NK-92 (cell line): ENCODE data around the gene TTI1.
"Not testable (repeated sequence)": the region's sequence is repeated elsewhere in the genome, so short reads cannot be mapped to it uniquely, and the experiment has no call there.

Experiments
- DNase-seq: peaks from one replicate; lab custom pipeline; 2025; ENCODE audit not compliant: unreplicated experiment; lab: John Stamatoyannopoulos, UW

Gene TTI1

GRCh38 chr20:38012332-38012731 lies 20.9 kb downstream of the TTI1 start:
- no peak for DNase-seq

DNA sequence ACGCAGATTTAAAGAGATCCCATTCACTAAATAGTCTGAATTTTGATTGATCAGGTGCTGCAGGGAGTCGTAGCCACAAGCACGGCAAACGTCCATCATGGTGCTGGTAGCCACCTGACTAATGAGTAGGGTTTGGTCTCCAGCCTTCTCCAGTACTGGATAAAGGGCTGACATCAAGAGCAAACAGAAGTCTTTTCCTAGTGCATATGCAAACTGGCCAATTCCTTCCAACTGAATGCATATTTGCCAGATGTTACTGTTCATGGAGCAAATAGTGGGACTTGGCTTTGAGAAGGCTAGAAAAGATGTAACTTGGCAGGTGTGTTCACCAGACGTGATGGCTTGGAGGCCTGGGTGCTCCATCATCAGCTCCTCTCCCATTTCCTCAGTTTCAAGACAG lies 21.6 kb downstream of the TTI1 start:
- no peak for DNase-seq

GRCh38 chr20:38009416-38009815 lies 23.8 kb downstream of the TTI1 start:
- DNase-seq: not testable (repeated sequence)

DNA sequence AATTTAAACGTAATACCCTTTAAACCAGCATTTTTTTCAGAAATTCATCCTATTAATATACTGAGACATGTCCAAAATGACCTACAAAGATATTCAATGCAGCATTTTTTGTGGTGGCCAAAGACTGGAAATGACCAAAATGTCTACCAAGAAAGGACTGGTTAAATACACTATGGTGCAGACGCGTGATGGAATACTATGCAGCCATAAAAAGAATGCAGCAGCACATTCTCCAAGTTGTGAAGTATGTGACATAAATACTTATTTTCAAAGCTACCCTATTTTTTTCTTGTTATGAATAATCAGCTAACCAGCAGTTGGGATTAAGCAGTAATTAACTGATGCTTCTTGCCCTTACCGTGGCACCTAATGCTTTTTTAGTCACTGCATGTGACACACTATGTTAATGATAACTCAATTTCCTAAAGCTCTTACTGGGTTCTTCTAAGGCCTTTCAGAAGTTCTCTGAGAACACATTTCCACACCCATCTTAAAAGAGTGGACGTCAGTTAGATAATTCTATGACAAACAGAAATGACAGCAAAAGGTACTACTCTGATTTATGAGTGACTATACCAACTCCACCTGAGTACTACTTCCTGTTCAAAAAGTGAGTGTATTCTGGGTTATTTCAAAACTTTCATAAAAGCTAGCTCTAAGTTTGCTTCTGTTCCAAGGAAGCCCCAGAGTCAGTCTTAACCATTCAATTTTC lies 24.9 kb downstream of the TTI1 start:
- no peak for DNase-seq

- no peak for DNase-seq
These were observed 25.7 kb downstream of the TTI1 start for GRCh38 chr20:38007526-38007925.

GRCh38 chr20:38005903-38006302 lies 27.4 kb downstream of the TTI1 start:
- no peak for DNase-seq

DNA sequence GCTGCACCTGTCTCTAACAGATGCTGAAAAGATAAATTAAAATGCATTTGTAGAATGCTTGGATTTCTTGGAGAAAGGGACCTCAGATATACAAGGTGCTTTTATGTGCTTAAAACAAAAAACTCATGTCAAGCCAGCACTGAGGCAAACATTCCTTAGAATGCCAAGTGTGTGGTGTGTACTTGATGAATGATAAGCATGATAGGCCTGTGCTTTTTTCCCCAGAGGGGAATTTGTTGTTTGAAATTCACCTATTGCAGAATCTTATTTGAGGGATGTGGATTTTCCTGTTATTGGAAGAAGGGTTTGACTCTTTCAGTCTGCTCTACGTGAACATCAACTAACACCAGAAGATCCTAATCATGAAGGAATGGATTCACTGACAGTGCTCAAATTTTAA lies 28.8 kb downstream of the TTI1 start:
- no peak for DNase-seq

DNA sequence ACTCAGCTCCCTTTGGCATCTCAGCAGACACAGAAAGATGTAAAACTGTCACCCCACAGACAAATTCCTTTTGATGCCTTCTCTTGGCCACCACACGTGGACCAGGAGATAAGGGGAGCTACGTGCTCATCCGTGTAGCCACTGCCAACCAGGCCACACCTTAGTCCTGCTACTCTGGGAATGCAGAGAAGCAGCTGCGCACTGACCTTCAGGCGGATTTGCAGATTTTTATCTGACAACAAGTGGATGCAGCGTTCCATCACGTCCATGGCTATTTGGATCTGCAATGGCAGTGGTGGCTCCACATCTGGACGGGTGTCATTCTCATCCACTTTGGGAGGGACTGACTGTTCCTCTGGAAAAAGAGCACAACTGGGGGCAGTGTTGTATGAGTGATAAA lies 30.8 kb downstream of the TTI1 start:
- no peak for DNase-seq

- DNase-seq: no peak
These were observed 31.3 kb downstream of the TTI1 start for GRCh38 chr20:38001981-38002380.

- DNase-seq: no peak
These were observed 31.9 kb downstream of the TTI1 start for GRCh38 chr20:38001173-38001875.

- no peak for DNase-seq
These were observed 33.0 kb downstream of the TTI1 start for GRCh38 chr20:38000293-38000692.

- DNase-seq: no peak
These were observed 33.6 kb downstream of the TTI1 start for GRCh38 chr20:37999526-38000263.

- DNase-seq: no peak
These were observed 35.7 kb downstream of the TTI1 start for GRCh38 chr20:37997516-37997915.

- no peak for DNase-seq
These were observed 37.2 kb downstream of the TTI1 start for GRCh38 chr20:37995856-37996605.

DNA sequence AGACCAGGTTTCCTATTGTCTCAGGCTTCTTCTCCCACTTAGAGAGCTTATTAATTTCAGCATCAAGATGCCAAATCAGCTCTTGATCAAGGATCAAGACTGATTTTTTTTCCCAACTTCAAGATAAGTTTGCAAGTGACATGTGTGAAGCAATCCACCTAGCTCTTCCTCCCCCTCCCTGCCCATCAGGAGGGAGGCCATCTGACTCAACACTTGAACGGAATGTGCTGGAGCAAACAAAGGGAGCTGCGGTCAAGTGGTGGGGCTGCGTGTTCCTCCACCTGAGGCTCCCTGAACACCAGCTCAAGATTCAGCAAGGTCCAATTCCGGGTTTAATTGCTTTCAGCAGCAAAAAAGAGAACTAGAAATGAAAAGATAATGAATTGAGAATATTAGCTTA lies 38.7 kb downstream of the TTI1 start:
- no peak for DNase-seq

GRCh38 chr20:37992802-37993409 lies 40.4 kb downstream of the TTI1 start:
- no peak for DNase-seq

DNA sequence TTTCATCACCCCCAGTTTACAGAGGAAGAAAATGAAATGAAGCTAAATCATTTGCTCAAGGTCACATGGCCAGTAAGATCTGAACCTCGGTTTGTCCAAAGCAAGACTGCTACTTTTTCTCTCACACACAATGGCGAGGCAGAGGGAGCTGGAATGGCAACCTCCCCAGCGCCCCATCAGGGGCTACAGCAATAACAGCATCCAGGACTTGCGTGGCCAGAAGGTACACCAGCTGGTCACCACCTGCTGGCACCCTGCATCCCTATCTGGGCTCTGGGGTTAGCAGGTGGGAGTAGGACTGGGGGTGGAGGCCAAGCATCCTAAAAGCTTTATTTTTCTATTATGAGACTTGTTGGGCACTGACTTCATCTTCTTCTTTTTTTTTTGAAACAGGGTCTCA lies 41.3 kb downstream of the TTI1 start:
- no peak for DNase-seq

DNA sequence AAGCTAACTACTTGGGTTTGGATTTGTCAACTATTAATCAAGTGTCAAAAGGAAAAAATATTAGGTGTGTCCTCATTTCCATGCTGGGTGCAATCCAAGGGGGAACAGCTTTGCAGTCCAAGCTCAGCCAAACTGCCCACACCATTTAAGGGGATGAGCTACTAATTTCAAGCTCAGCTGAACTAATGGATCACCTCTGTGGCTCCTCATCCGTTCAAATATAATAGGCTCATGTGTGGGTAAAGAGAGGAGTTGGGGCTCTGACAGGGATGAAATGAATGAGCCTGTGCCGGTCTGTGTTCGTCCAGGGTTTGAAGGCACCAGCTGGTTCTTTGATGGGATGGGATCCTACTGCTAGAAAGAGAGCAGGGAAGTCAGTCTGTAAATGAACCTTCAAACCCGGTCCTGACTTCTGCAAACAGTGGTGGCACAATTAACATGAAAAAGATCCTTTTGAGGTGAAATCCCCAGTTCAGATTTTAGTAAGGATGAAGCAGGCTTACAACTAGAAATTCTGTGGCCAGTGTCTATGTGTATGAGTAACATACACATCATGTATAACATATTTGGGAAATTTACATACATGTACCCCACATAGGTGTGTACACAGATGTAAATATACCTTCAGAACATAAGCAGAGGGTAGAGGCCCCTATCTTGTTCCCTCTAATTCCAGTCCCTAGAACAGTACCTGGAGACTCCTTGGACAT lies 41.9 kb downstream of the TTI1 start:
- no peak for DNase-seq

- DNase-seq: no peak
These were observed 42.6 kb downstream of the TTI1 start for GRCh38 chr20:37990571-37991151.
